Measurements from ENCODE around the gene NSUN6. TPM values are rescaled to one million over a fixed set of nuclear protein-coding genes. Genes with fewer than 3 reads are reported as not detected.

NSUN6 gene
- total RNA-seq, 1 donor from 2014 or later, result 14.3 TPM

DNA sequence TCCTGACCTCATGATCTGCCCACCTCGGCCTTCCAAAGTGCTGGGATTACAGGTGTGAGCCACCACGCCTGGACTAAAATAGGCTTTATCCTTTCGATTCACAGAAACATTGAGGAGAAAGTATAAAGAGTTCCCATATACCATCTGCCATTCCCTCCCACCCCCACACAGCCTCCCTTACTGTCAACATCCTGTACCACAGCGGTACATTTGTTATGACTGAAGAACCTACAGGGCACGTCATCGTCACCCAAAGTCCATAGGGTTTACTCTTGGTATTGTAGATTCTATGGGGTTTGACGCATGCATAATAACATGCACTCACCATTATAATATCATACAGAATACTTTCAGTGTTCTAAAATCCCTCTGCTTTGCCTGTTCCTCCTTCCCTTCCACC is 35.8 kb upstream of the NSUN6 start:
- TF ChIP-seq, protein P1, sequence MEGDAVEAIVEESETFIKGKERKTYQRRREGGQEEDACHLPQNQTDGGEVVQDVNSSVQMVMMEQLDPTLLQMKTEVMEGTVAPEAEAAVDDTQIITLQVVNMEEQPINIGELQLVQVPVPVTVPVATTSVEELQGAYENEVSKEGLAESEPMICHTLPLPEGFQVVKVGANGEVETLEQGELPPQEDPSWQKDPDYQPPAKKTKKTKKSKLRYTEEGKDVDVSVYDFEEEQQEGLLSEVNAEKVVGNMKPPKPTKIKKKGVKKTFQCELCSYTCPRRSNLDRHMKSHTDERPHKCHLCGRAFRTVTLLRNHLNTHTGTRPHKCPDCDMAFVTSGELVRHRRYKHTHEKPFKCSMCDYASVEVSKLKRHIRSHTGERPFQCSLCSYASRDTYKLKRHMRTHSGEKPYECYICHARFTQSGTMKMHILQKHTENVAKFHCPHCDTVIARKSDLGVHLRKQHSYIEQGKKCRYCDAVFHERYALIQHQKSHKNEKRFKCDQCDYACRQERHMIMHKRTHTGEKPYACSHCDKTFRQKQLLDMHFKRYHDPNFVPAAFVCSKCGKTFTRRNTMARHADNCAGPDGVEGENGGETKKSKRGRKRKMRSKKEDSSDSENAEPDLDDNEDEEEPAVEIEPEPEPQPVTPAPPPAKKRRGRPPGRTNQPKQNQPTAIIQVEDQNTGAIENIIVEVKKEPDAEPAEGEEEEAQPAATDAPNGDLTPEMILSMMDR (conservative IDR thresholded peaks at IDR 0.05), result no peak
- H3K36me3 Mint-ChIP-seq, result peaks cover 5% of the 10 kb centered on the region
- H3K27me3 Mint-ChIP-seq, result no peaks in the 10 kb centered on the region
- no peak for DNase-seq (ENCODE audit: extremely low spot score, unreplicated experiment)
- H3K9me3 Mint-ChIP-seq, result no peaks in the 10 kb centered on the region
- H3K4me1 Mint-ChIP-seq (ENCODE audit: unreplicated experiment), result peaks cover 6% of the 10 kb centered on the region
- no peak overlapping the region for H3K4me3 Mint-ChIP-seq
- peak overlapping the region; percentile 13 for H3K27ac Mint-ChIP-seq

DNA sequence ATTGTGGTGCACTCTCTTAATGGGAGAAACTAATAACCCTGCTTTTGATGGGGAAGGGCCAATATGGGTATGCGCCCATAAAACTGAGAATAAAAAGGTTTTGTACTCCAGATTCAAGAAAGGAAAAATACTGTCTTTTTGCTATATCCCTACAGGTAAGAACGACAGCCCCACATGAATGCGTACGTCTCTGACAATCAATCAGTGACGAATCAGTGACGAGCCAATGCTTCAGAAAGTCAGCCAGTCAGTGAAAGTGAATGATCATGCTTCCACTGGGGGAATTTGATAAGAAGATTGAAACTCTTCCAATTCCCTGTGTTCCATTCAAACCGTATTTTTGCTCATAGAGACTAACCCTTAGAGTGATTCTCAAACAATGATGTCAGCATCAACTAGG is 34.2 kb upstream of the NSUN6 start:
- no peak overlapping the region for H3K27ac Mint-ChIP-seq
- H3K9me3 Mint-ChIP-seq, result no peaks in the 10 kb centered on the region
- no peaks in the 10 kb centered on the region for H3K27me3 Mint-ChIP-seq
- H3K36me3 Mint-ChIP-seq, result peaks cover 5% of the 10 kb centered on the region
- peaks cover 6% of the 10 kb centered on the region for H3K4me1 Mint-ChIP-seq (ENCODE audit: unreplicated experiment)
- TF ChIP-seq, protein P1 (conservative IDR thresholded peaks at IDR 0.05), result no peak
- DNase-seq (ENCODE audit: extremely low spot score, unreplicated experiment), result no peak
- no peak overlapping the region for H3K4me3 Mint-ChIP-seq

DNA sequence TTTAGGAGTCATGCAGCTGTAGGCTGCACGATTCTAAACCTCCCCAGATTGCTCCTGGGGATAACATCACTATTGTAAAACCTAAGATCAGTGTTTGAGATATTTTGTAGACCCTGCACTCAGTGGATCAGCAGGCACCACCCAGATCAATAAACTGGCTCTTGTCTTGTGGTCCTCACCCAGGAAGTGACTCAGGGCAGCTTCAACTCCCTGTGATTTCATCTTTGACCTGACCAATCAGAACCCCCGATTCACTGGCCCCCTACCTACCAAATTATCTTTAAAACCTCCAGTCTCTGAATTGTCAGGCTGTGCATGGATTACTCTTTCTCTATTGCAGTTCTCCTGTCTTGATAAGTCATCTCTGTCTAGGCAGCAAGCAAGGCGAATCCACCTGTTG is 33.6 kb upstream of the NSUN6 start:
- H3K9me3 Mint-ChIP-seq, result no peaks in the 10 kb centered on the region
- peaks cover 5% of the 10 kb centered on the region for H3K36me3 Mint-ChIP-seq
- H3K4me3 Mint-ChIP-seq, result no peak overlapping the region
- TF ChIP-seq, protein P1 (conservative IDR thresholded peaks at IDR 0.05), result no peak
- DNase-seq (ENCODE audit: extremely low spot score, unreplicated experiment), result no peak
- H3K27me3 Mint-ChIP-seq, result no peaks in the 10 kb centered on the region
- H3K4me1 Mint-ChIP-seq (ENCODE audit: unreplicated experiment), result peaks cover 6% of the 10 kb centered on the region
- no peak overlapping the region for H3K27ac Mint-ChIP-seq

DNA sequence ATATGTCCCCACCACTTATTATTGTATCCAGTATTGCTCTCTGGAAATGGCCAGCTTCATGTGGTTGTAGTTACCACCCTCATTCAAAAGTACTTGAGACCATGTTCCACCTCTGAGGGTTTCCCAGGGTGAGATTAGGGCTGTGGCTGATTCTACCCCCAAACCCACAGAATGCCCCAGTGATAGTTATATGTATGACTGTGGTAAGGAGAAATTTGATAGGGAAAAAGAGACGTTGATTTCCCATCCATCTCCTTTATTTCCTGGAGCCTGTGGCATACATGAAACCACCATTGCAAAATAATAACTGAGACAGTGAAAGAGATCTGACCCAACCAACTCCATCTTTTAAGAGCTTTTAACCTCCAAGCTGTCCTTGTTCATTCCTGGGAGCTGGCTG is 33.0 kb upstream of the NSUN6 start:
- no peak for DNase-seq (ENCODE audit: extremely low spot score, unreplicated experiment)
- TF ChIP-seq, protein P1 (conservative IDR thresholded peaks at IDR 0.05), result no peak
- Mint-ChIP-seq H3K36me3 (peaks cover 5% of the 10 kb centered on the region), H3K27ac (no peak overlapping the region), H3K4me3 (no peak overlapping the region), H3K4me1 (ENCODE audit: unreplicated experiment) (peaks cover 2% of the 10 kb centered on the region), H3K9me3 (no peaks in the 10 kb centered on the region), H3K27me3 (no peaks in the 10 kb centered on the region)

DNA sequence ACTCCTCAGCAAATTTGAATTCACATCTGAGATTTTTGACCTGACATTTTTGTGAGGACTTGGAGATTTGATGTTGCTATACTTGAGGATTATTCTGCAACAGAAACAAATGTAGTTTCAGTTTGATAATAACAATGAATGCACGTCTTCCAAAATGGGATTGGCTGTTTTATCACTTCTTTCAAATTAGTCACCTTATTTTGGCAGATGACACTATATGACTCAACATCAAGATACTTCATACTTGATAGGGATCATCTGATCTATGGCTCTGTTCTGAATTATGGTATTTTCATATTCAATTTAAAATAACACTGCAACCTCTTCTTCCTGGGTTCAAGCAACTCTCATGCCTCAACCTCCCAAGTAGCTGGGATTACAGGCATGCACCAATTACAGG is 32.0 kb upstream of the NSUN6 start:
- Mint-ChIP-seq H3K4me1 (ENCODE audit: unreplicated experiment) (no peaks in the 10 kb centered on the region), H3K27ac (peak overlapping the region; percentile 14), H3K27me3 (no peaks in the 10 kb centered on the region), H3K9me3 (no peaks in the 10 kb centered on the region), H3K4me3 (no peak overlapping the region), H3K36me3 (peaks cover 5% of the 10 kb centered on the region)
- DNase-seq (ENCODE audit: extremely low spot score, unreplicated experiment), result no peak
- TF ChIP-seq, protein P1 (conservative IDR thresholded peaks at IDR 0.05), result no peak

DNA sequence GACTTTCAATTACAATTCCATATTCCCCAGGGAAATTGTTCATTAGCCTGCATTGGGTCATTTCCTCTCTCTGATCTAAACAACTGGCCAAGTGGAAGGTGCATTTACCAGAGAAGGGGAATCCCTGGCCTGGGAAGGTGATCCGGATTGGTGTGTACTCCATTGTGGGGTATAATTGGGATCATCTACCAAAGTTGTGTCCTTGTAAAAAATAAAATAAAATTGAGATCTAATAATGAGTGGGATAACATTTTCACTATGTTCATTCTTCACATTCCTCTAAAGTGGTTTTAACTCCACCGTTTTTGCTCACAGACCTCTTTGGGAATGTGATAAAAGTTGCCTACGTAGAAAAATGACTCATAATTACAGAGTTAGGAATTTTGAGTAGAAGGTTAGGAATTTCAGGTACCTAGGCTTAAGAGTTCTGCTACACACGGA is 30.6 kb upstream of the NSUN6 start:
- no peaks in the 10 kb centered on the region for H3K9me3 Mint-ChIP-seq
- H3K36me3 Mint-ChIP-seq, result peaks cover 5% of the 10 kb centered on the region
- DNase-seq (ENCODE audit: extremely low spot score, unreplicated experiment), result no peak
- peak overlapping the region; percentile 14 for H3K27ac Mint-ChIP-seq
- TF ChIP-seq, protein P1 (conservative IDR thresholded peaks at IDR 0.05), result no peak
- no peaks in the 10 kb centered on the region for H3K4me1 Mint-ChIP-seq (ENCODE audit: unreplicated experiment)
- H3K27me3 Mint-ChIP-seq, result no peaks in the 10 kb centered on the region
- no peak overlapping the region for H3K4me3 Mint-ChIP-seq
